CD14-positive monocyte (primary cell): ENCODE data around the gene PVR. TPM values are rescaled to one million over a fixed set of nuclear protein-coding genes. Genes with fewer than 3 reads are reported as not detected.

Source experiments
- DNase-seq, 3 donors: peaks; one replicate each; pipeline ENCODE4 v3.0.0-alpha.2; 2011 to 2022
- H2AFZ ChIP-seq: 2 replicates; pipeline ENCODE4 v1.6.0; 2012; ENCODE audit warnings: mild to moderate bottlenecking, low read depth, low read length, inconsistent platforms; ENCODE audit not compliant: insufficient read depth, poor library complexity, severe bottlenecking
- H3K27ac ChIP-seq, 2 donors: 1 replicate in 1 of 2; 2 replicates in 1 of 2; pipeline ENCODE4 v1.5.1; 2012 to 2013; ENCODE audit warnings: low read length in 2 of 2, control low read depth in 1 of 2, inconsistent platforms in 1 of 2, low read depth in 1 of 2, mild to moderate bottlenecking in 1 of 2
- H3K27me3 ChIP-seq, 2 donors: one replicate each; pipeline versions ENCODE4 v1.6.0 to v1.6.1; 2011 to 2013; ENCODE audit warnings: low read length in 2 of 2; ENCODE audit not compliant: control insufficient read depth in 2 of 2, insufficient read depth in 2 of 2
- H3K36me3 ChIP-seq, 2 donors: replicated peaks in 1 of 2; 1 replicate in 1 of 2; 2 replicates in 1 of 2; pipeline versions ENCODE4 v1.5.1 to v1.6.1; 2012 to 2013; ENCODE audit warnings: low read length in 2 of 2, control low read depth in 1 of 2, inconsistent platforms in 1 of 2, mild to moderate bottlenecking in 1 of 2; ENCODE audit not compliant: insufficient read depth in 2 of 2, control insufficient read depth in 1 of 2
- H3K4me1 ChIP-seq, 2 donors: 1 replicate in 1 of 2; 2 replicates in 1 of 2; pipeline versions ENCODE4 v1.5.1 to v1.6.1; 2012 to 2013; ENCODE audit warnings: low read length in 2 of 2, control low read depth in 1 of 2, inconsistent platforms in 1 of 2, mild to moderate bottlenecking in 1 of 2, moderate library complexity in 1 of 2; ENCODE audit not compliant: insufficient read depth in 2 of 2, control insufficient read depth in 1 of 2
- H3K4me2 ChIP-seq: replicated peaks from 2 replicates; pipeline ENCODE3; 2012; ENCODE audit warnings: low read length, moderate library complexity, mild to moderate bottlenecking; ENCODE audit not compliant: poor library complexity, severe bottlenecking; ENCODE audit errors: extremely low read depth
- H3K4me3 ChIP-seq, 3 experiments: fragments of 200-600 bp in 1 of 3; sonication (generic) in 1 of 3; replicated peaks in 1 of 3; 1 replicate in 2 of 3; 2 replicates in 1 of 3; pipeline ENCODE4 v1.5.1; 2011 to 2013; ENCODE audit warnings: low read length in 3 of 3, mild to moderate bottlenecking in 3 of 3, control low read depth in 2 of 3, low read depth in 2 of 3, inconsistent platforms in 1 of 3, moderate library complexity in 1 of 3
- H3K79me2 ChIP-seq: 2 replicates; pipeline ENCODE4 v1.6.0; 2012; ENCODE audit warnings: mild to moderate bottlenecking, control low read depth, inconsistent platforms, low read length, moderate library complexity; ENCODE audit not compliant: insufficient read depth
- H3K9ac ChIP-seq: 2 replicates; pipeline ENCODE4 v1.6.0; 2017; ENCODE audit warnings: low read length, mild to moderate bottlenecking; ENCODE audit not compliant: insufficient read depth, poor library complexity, severe bottlenecking
- H3K9me3 ChIP-seq, 2 donors: replicated peaks in 1 of 2; 1 replicate in 1 of 2; 2 replicates in 1 of 2; pipeline versions ENCODE4 v1.5.1 to v1.6.1; 2012 to 2013; ENCODE audit warnings: low read length in 2 of 2, control low read depth in 1 of 2; ENCODE audit not compliant: control insufficient read depth in 1 of 2, insufficient read depth in 1 of 2
- H4K20me1 ChIP-seq: 2 replicates; pipeline ENCODE4 v1.6.0; 2012; ENCODE audit warnings: mild to moderate bottlenecking, low read length, control low read depth, moderate library complexity; ENCODE audit not compliant: insufficient read depth
- H3K27ac Mint-ChIP-seq, 7 donors: one replicate each; pipeline ENCODE4 v1.8.0; 2020; ENCODE audit warnings: mild to moderate bottlenecking in 7 of 7, mixed read lengths in 7 of 7, moderate library complexity in 6 of 7, inconsistent platforms in 2 of 7
- H3K27me3 Mint-ChIP-seq, 3 donors: one replicate each; pipeline ENCODE4 v1.8.0; 2021 to 2022; ENCODE audit warnings: low read depth in 3 of 3, mild to moderate bottlenecking in 3 of 3, mixed read lengths in 3 of 3, moderate library complexity in 3 of 3, inconsistent platforms in 1 of 3
- H3K36me3 Mint-ChIP-seq, 2 donors: one replicate each; pipeline ENCODE4 v1.8.0; 2020; ENCODE audit warnings: mixed read lengths in 2 of 2, inconsistent platforms in 1 of 2, mild to moderate bottlenecking in 1 of 2
- H3K4me1 Mint-ChIP-seq: one replicate; pipeline ENCODE4 v1.8.0; 2020; ENCODE audit warnings: mild to moderate bottlenecking, mixed read lengths
- H3K4me3 Mint-ChIP-seq, 2 donors: one replicate each; pipeline ENCODE4 v1.8.0; 2020; ENCODE audit warnings: mild to moderate bottlenecking in 2 of 2, mixed read lengths in 2 of 2, moderate library complexity in 1 of 2
- H3K9me3 Mint-ChIP-seq, 7 donors: one replicate each; pipeline ENCODE4 v1.8.0; 2020 to 2022; ENCODE audit warnings: mixed read lengths in 7 of 7, mild to moderate bottlenecking in 6 of 7, moderate library complexity in 6 of 7, inconsistent platforms in 2 of 7
- CTCF ChIP-seq: fragments of 200-600 bp; IDR thresholded peaks from one replicate; pipeline ENCODE4 v1.8.0; 2022; ENCODE audit warnings: antibody characterized with exemption, mild to moderate bottlenecking
- WGBS: methylation state at CpG from one replicate; pipeline ENCODE4 v1.1.5; 2013; ENCODE audit warnings: missing lambda C conversion rate; ENCODE audit not compliant: insufficient coverage; 5-methylcytosine and 5-hydroxymethylcytosine counted together
- intact Hi-C, 2 donors: fragments of 100-400 bp; cut with micrococcal nuclease; formaldehyde crosslinking; loops; one replicate each; pipeline versions ENCODE4 v1.15.0 to v1.15.1; 2023
- polyA plus RNA-seq, 3 donors: library from polyadenylated mRNA; depleted of rRNA in 1 of 3; unstranded in 2 of 3; stranded (reverse) in 1 of 3; fragments of 300-500 nt in 2 of 3; fragments of >200 nt in 1 of 3; fragmentation: Illumina TruSeq in 2 of 3; gene quantifications; 1 replicate in 2 of 3; 2 replicates in 1 of 3; pipeline ENCODE4 v1.2.3, GENCODE V29; 2012 to 2021

Gene PVR
- polyA plus RNA-seq, 3 donors, result 10.1 to 20.2 (median 12.9) TPM

GRCh38 chr19:44598355-44598754, 45.4 kb upstream of the PVR start:
- intact Hi-C loops, result no loop called here
- H3K4me2 ChIP-seq, result no peak overlapping the region
- H3K4me3 ChIP-seq, result no peak overlapping the region
- H3K36me3 Mint-ChIP-seq, result no peaks in the 10 kb centered on the region
- H3K4me1 Mint-ChIP-seq, result peaks cover 3% of the 10 kb centered on the region
- no peaks in the 10 kb centered on the region for H3K4me1 ChIP-seq
- H3K27ac ChIP-seq, result no peak overlapping the region
- H3K9ac ChIP-seq, result no peak overlapping the region
- H3K9me3 Mint-ChIP-seq, result peaks cover 0 to 8% (median 6%) of the 10 kb centered on the region in 7 donors
- H3K36me3 ChIP-seq, result no peaks in the 10 kb centered on the region
- H3K27me3 Mint-ChIP-seq, result peaks cover 9 to 24% (median 20%) of the 10 kb centered on the region in 3 donors
- no peak overlapping the region for H2AFZ ChIP-seq
- no peak overlapping the region for H3K4me3 Mint-ChIP-seq
- H4K20me1 ChIP-seq, result no peaks in the 10 kb centered on the region
- H3K27ac Mint-ChIP-seq, result no peak overlapping the region
- no peaks in the 10 kb centered on the region for H3K79me2 ChIP-seq
- TF ChIP-seq CTCF, result no peak
- peaks cover 0 to 8% of the 10 kb centered on the region in 2 donors for H3K27me3 ChIP-seq
- DNase-seq, result no peak
- peaks cover 0 to 4% of the 10 kb centered on the region in 2 donors for H3K9me3 ChIP-seq

- Mint-ChIP-seq H3K27me3 (peaks cover 9 to 24% (median 20%) of the 10 kb centered on the region in 3 donors), H3K4me1 (peaks cover 3% of the 10 kb centered on the region)
Observed at GRCh38 chr19:44598880-44599279, 44.8 kb upstream of the PVR start.

More at GRCh38 chr19:44598880-44599279, 44.8 kb upstream of the PVR start:
- no peak overlapping the region for H3K27ac Mint-ChIP-seq
- no peaks in the 10 kb centered on the region for H3K36me3 Mint-ChIP-seq
- Histone ChIP-seq H3K27me3 (peaks cover 0 to 8% of the 10 kb centered on the region in 2 donors), H3K4me1 (no peaks in the 10 kb centered on the region), H3K27ac (no peak overlapping the region), H3K4me2 (no peak overlapping the region), H4K20me1 (no peaks in the 10 kb centered on the region), H3K4me3 (no peak overlapping the region), H3K9ac (no peak overlapping the region), H3K36me3 (no peaks in the 10 kb centered on the region), H2AFZ (no peak overlapping the region), H3K9me3 (peaks cover 0 to 4% of the 10 kb centered on the region in 2 donors), H3K79me2 (no peaks in the 10 kb centered on the region)
- intact Hi-C loops, result no loop called here
- H3K4me3 Mint-ChIP-seq, result peak overlapping the region in 1 of 2 donors; percentile 20
- no peak for DNase-seq
- 83% methylated on average over 2 of the region's 3 CpGs for WGBS
- H3K9me3 Mint-ChIP-seq, result peaks cover 0 to 8% (median 6%) of the 10 kb centered on the region in 7 donors
- TF ChIP-seq CTCF, result no peak
